ENCODE results near the gene RARS1.
A peak's percentile ranks its signal among the peaks of the same experiment; 100 is the strongest.

RARS1 gene

DNA sequence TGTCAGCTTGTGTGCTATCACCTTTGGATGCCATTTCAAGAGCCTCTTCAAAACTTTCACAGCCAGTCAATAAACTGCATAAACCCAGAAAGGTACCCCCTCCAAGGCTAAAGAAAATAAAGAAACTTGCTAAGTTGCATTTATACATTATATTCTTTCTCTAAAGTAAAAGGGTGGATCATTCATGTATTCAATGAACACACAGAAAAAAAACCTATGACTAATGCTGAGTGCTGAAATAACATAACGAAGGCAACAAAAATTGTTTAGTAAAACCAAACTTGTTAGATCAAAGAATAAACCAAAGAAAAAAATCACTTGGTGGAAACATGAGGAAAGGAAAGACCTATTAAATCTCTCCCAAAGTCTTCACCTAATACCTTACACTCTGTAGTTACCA lies 77.7 kb downstream of the RARS1 start:
- Histone ChIP-seq H3K27me3 (ENCODE audit: control insufficient read depth, insufficient read depth, low read length) (no peaks in the 10 kb centered on the region), H3K4me1 (ENCODE audit: control insufficient read depth, insufficient read depth, low read length) (no peaks in the 10 kb centered on the region), H3K4me2 (ENCODE audit: low read length) (no peak overlapping the region), H3K36me3 (ENCODE audit: insufficient read depth, low read length) (peaks cover 61% of the 10 kb centered on the region), H3K9ac (ENCODE audit: low read depth, low read length) (no peak overlapping the region), H3K4me3 (ENCODE audit: low read length) (no peak overlapping the region), H3K9me3 (replicated peaks; ENCODE audit: low read length) (no peaks in the 10 kb centered on the region)

DNA sequence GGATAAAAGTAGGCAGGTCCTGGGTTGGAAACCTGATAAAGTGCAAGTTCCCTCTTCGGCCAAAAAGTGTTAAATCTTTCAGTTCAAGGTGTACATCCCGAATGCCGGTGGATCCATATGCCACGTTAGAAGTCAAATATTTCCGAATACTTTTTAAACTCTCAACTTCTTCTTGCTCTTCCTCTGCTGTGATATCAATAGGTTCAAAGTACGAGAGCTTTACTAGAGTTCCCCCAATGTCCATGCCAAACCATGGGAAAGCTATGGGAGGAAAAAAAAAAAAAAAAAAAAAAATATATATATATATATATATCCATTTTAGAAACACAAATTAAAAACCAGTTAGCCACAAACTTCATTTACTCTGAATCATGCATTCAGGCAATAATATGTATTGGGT lies 82.5 kb downstream of the RARS1 start:
- no peak overlapping the region for H3K4me3 ChIP-seq (ENCODE audit: low read length)
- H3K27me3 ChIP-seq (ENCODE audit: control insufficient read depth, insufficient read depth, low read length): no peaks in the 10 kb centered on the region
- H3K9ac ChIP-seq (ENCODE audit: low read depth, low read length): no peak overlapping the region
- no peak overlapping the region for H3K4me2 ChIP-seq (ENCODE audit: low read length)
- H3K4me1 ChIP-seq (ENCODE audit: control insufficient read depth, insufficient read depth, low read length): no peaks in the 10 kb centered on the region
- no peaks in the 10 kb centered on the region for H3K9me3 ChIP-seq (replicated peaks; ENCODE audit: low read length)
- H3K36me3 ChIP-seq (ENCODE audit: insufficient read depth, low read length): peaks cover 43% of the 10 kb centered on the region

Small RNA genes within 50 kb of the gene (small RNA-seq; reads per million reads assigned to genes)
- 18.4 reads per million, percentile 93 among the genes with 10 or more reads in this experiment for gene MIR103A1
